Measurements from ENCODE around the gene CRIP2.

CRIP2 gene

DNA sequence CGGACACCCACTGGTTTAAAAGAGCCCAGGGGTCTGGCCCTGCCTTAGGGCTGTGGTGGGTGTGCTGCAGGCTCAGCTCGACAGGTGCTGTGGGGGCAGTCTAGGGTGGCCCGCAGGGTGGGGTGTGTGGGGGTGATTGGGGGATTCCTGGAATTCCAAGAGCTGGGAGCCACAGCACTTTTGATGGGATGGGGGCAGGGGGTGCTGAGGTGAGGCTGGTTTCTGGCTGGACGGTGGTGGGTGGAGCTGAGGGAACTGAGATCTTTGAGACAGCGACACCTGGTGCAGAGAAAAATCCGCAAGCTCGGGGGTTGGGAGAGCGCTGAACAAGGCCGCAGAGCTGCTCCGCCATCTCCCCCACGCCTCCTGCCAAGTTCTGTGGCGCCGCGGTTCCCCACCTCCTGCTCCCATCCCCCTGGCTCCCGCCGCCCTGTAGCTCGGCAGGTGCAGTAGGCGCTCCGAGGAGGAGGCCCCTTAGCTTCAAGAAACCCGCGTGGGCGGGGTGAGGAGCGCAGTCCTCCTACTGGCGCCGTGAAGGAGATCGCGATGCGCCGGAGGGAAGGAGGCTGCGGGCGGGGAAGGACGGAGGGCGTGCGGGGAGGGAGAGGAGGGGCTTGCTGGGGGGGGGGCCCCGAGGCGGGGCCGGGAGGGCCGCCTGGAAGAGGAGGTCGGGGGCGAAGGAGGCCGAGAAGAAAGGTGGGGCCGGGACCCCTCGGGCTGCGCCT lies 15.1 kb downstream of the CRIP2 start:
- peak; percentile 89 to 90 for DNase-seq

- DNase-seq = no peak
Measured at GRCh38 chr14:105490267-105490571, 15.6 kb downstream of the CRIP2 start.

DNA sequence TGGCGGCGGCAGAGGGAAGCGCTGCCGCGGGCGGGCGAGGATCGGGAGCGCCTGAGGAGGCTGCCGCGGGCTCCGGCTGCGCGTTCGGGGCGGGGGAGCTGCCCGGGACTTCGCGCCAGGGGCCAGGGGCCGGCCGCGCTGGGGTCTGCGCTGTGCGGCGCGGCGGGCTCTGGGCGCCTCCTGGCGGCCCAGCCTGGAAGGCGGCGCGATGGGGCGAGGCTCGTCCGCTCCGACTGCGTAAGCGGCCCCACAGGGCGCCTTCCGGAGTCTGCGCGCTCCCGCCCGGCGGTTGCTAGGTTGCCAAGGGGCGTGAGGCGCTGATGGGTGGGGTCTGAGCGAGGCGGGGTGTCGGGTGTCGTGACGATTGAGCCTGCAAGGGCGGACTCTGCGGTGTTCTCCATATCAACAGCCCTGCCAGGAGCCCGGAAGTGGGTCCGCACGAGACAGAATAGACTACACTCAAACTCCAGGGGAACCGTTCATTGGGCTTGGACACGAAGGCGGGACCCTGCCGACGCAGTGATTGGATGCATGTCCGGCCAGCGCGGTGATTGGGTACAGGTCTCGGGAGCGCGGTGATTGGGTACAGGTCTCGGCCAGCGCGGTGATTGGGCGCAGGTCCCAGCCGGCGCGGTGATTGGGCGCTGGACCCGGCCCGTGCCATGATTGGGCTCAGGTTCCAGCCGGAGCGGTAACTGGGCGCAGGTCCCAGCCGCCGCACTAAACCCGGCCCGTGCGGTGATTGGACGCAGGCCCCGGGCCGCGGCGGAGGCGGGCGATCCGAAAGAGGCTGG lies 16.1 kb downstream of the CRIP2 start, which contains the start of gene TEDC1:
Gene TEDC1 (plus strand): TSS at position 675 of the 794 bp plus-strand sequence. CDS start 130 bp downstream, outside the sequence.
- peak; percentile 100 for DNase-seq

DNA sequence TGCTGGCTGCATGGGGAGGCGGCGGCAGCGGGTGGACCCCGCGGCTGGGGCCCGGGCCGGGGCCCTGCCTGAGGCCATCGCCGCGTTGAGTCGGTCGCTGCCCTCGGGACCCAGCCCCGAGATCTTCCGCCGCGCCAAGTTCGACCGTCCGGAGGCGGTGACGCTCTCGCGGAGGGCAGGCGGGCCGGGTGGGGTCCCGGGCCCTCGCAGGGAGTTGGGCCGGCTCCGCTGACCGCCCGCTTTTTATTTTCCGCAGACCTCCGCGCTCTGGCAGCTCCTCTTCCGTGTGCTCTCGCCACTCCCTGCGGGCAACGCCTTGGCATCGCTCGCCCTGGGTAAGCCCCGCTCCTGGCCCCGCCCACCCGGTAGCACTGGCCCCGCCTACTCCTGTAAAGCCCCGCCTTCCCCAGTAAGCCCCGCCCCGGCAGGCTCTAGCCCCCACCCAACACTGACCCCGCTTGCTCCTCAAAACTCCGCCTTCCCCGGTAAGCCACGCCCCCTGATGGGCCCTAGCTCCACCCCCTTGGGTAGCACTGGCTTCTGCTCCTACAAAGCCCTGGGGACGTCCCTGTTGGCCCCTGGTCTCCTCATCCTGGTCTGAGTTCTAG lies 16.8 kb downstream of the CRIP2 start:
- peak; percentile 87 to 90 for DNase-seq

- DNase-seq = peak; percentile 12 to 37
Measured at GRCh38 chr14:105492031-105492970, 17.7 kb downstream of the CRIP2 start.

- peak; percentile 22 to 26 for DNase-seq
Measured at GRCh38 chr14:105492971-105493871, 18.6 kb downstream of the CRIP2 start.

DNA sequence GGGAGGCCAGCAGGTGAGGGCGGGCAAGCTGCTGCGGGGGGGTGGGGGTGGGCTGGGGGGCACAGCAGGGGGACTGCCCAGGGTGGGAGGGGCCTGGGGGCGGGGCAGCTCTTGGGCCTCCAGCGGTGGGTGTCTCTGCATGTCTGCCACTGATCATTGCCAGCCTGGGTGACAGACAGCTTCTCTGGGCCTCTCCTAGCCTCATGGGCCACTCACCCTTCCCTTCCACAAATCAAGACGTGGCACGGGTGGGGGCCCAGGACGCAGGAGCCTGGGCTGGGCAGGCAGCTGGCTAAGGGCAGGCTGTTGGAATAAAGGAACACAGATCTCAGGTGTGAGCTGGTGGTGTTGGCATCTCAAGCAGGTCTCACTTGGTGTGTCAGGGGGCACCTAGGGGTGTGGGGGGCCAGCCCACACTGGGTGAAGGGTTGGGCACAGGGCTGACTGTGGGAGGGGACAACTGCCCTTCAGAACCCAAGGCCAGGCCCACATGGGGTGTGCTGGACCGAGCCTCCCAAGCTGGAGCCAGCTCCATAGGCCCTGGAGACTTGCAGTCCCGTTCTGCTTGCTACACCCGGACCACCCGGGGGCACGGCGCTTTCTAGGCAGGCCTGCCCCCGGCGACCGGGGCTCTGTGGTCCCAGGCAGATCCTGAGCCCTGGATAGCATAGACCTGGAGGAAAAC lies 19.4 kb downstream of the CRIP2 start:
- DNase-seq = peak in 1 of 2 donors; percentile 11

GRCh38 chr14:105494606-105494929 lies 19.9 kb downstream of the CRIP2 start:
- DNase-seq = peak in 1 of 2 donors; percentile 1

GRCh38 chr14:105495101-105495989 lies 20.7 kb downstream of the CRIP2 start:
- DNase-seq = peak in 1 of 2 donors; percentile 4

DNA sequence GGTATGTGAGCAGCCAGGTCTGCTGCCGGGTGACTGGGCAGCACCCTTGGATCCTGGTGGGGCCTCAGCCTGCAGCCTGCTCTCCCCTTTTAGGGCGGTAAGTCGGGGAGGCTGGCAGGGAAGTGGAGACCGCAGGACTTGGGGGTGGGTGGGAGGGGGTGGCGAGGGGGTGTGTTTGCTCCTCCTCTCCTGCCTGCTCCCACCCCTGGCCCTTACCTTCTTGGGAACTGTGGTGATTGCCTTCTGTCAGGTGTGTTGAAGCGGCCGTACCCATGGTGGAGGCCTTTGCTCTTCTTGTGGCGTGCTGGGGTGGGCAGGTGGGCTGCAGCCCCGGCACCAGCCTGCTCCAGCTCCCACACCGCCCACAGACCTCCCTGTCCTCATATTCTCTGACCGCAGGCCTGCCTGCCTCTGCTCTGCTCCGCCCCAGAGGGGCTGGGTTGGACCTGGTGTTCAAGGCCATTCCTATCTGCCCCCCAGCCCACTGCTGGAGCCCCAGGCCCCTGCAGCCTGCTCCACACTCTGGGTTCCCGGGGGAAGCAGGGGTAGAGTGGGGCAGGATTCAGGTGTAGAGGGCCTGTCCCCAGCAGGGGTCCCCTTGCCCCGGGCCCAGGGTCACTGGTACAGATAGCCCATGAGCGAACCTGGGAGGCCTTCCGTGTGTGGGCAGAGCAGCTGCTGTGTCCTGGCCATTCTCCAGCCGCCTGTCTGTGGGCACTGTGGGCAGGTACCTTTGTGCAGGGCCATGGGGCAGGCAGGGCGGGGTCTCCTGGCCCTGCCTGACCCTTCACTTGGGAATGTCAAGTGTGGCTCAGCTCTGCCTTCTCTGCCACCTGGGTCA lies 21.6 kb downstream of the CRIP2 start:
- DNase-seq = peak in 1 of 2 donors; percentile 8

DNA sequence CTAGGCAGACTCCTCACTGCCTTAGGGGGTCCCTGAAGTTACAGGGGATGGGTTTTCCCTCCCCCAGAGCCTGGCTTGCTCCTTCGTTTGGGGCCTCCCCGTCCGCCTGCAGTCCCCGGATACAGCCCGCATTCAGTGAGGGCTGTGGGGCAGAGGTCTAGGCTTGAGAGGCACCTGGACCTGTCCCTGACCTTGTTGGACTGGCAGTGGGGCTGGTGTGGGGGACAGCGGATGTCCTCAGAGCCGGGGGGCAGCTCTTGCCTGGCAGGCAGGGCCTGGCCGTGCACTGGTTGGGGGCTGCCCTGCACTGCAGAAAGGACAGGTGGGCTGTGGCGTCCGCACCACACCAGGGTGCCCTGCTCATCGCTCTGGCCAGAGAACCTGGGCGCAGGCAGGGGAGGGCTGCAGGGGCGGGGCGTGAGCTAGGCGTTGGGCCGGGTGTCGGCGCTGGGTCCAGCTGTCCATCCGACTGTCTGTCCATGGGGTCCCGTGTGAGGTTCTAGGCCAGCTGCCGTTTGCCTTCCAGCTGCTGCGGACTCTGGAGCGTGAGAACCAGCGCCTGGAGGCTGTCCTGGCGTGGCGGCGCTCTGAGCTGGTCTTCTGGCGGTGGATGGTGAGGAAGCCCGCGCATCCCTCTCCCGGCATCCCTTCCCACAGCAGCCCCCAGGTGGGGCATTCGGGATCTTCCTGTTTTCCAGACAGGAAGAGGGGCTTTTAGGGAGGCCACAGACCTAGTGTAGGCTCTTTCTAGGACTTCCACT lies 22.4 kb downstream of the CRIP2 start:
- DNase-seq = peak in 1 of 2 donors; percentile 3

GRCh38 chr14:105497671-105498429 lies 23.2 kb downstream of the CRIP2 start:
- DNase-seq = peak in 1 of 2 donors; percentile 4

GRCh38 chr14:105498430-105499255 lies 24.0 kb downstream of the CRIP2 start:
- peak in 1 of 2 donors; percentile 2 for DNase-seq

DNA sequence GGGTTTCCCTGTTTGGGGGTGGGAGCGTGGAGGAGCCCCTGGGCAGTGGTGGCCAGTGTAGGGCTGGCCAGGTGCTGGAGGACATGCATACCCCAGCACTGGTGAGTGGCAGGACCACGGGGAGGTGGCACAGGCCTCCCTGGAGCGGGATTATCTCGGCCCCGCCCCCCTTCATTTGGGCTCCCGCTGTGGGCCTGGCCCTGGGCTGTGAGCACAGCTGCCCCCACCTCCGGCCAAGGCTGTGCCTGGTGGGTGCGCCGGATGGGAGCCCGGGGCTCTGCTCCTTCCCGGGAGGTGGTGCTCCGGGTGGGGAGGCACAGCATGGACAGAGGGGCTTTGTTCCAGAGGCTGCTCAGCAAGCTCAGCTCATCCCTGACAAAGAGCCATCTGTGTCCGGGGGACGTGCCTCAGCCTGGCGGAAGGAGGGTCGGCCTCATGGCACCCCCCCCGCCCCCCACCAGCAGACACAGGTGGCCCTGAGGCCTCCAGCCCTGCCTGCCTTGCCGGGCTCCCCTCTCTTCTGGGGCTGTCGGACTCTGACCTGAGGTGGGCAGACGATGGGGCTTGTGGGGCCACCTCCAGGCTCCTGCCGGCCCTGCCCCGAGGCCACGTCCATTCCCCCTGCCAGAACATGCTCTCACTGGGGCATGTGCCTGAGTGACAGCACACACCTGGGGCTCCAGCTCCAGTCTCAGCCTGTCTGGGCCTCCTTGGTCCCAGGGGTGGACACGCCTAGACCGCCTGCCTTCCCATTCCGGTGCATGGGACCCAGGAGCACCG lies 24.8 kb downstream of the CRIP2 start:
- DNase-seq = peak in 1 of 2 donors; percentile 12

- peak in 1 of 2 donors; percentile 2 for DNase-seq
Measured at GRCh38 chr14:105500036-105500725, 25.6 kb downstream of the CRIP2 start.

Data from CD4-positive, alpha-beta T cell treated with Interleukin-1 beta for 1 hour (primary cell).